Measurements from ENCODE around the gene TRMT2A. TPM values are rescaled to one million over a fixed set of nuclear protein-coding genes. Genes with fewer than 3 reads are reported as not detected.

TRMT2A gene
- total and polyA plus RNA-seq, 2 donors from 2014 or later: 37.3 to 50.0 TPM

DNA sequence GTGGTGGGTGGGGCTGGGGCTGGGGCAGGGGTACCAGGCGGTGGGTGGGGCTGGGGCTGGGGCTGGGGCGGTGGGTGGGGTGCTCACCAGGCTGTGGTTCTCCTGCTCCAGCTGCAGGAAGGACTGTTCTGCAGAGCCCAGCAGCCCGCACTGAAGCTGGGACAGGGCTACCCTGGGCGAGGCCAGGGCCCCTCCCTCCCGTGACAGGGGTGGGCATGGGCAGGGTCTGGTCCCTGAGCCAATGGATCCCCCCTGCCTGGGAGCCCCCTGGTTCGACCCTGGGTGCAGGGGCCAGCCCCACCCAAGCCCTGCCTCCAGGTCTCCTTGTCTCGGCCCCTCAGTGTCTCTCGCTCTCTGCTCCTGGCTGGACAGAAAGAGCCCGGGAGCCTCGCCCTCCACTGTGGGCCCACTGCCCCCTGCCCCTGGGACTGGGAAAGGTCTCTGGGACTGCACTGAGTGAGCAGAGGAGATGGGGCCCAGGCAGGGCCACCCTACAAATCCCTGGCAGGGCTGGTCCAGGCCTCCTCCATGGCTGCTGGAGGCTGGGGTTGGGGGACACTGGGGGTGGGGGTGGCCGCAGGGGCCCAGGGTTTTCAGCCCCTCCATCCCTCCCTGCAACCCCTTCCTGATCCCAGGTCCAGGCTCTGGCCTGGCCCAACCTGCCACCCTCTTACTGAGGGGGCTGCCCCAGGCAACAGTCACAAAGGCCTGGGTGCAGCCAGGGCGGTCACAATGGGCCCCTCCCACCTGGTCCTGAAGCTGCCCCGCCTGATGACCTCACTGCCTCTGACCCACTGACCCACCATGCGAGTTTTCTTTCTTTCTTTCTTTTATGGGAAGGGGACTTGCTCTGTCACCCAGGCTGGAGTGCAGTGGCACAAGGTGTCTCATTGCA is 33.6 kb upstream of the TRMT2A start, which contains the start of gene CCDC188:
TSS of gene CCDC188 (minus strand) at position 675 of the 895 bp plus-strand sequence. CDS start at position 606, 69 bp downstream.
- no peaks in the 10 kb centered on the region for H3K36me3 ChIP-seq (ENCODE audit: control insufficient read depth in 2 of 3, insufficient read depth in 3 of 3, low read length in 3 of 3)
- DNase-seq (no peak), FAIRE-seq (no peak)
- no peaks in the 10 kb centered on the region for H3K27me3 ChIP-seq (ENCODE audit: control insufficient read depth, insufficient read depth, low read length)
- H3K4me3 ChIP-seq (ENCODE audit: low read length in 3 of 3): no peak within 1 kb of the TSS
- no peak within 1 kb of the TSS for H3K27ac ChIP-seq (ENCODE audit: low read depth in 2 of 2, low read length in 2 of 2)
- TF ChIP-seq, protein P1, sequence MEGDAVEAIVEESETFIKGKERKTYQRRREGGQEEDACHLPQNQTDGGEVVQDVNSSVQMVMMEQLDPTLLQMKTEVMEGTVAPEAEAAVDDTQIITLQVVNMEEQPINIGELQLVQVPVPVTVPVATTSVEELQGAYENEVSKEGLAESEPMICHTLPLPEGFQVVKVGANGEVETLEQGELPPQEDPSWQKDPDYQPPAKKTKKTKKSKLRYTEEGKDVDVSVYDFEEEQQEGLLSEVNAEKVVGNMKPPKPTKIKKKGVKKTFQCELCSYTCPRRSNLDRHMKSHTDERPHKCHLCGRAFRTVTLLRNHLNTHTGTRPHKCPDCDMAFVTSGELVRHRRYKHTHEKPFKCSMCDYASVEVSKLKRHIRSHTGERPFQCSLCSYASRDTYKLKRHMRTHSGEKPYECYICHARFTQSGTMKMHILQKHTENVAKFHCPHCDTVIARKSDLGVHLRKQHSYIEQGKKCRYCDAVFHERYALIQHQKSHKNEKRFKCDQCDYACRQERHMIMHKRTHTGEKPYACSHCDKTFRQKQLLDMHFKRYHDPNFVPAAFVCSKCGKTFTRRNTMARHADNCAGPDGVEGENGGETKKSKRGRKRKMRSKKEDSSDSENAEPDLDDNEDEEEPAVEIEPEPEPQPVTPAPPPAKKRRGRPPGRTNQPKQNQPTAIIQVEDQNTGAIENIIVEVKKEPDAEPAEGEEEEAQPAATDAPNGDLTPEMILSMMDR (IDR thresholded peaks at IDR 0.05; ENCODE audit: borderline replicate concordance, extremely low read depth, insufficient read depth): no peak
- no peaks in the 10 kb centered on the region for H3K9me3 ChIP-seq (ENCODE audit: control insufficient read depth in 2 of 3, insufficient read depth in 1 of 3, low read length in 3 of 3)
- intact Hi-C loops (cut with DNase I): loop anchor here (10.0 kb wide), 1 partner anchor 144 kb away; no protein-coding TSS in a partner anchor
- no peak within 1 kb of the TSS for H3K9ac ChIP-seq (ENCODE audit: low read length in 3 of 3)
- no peaks in the 10 kb centered on the region for H3K4me1 ChIP-seq (ENCODE audit: control insufficient read depth in 2 of 3, insufficient read depth in 2 of 3, low read depth in 1 of 3, low read length in 3 of 3)

DNA sequence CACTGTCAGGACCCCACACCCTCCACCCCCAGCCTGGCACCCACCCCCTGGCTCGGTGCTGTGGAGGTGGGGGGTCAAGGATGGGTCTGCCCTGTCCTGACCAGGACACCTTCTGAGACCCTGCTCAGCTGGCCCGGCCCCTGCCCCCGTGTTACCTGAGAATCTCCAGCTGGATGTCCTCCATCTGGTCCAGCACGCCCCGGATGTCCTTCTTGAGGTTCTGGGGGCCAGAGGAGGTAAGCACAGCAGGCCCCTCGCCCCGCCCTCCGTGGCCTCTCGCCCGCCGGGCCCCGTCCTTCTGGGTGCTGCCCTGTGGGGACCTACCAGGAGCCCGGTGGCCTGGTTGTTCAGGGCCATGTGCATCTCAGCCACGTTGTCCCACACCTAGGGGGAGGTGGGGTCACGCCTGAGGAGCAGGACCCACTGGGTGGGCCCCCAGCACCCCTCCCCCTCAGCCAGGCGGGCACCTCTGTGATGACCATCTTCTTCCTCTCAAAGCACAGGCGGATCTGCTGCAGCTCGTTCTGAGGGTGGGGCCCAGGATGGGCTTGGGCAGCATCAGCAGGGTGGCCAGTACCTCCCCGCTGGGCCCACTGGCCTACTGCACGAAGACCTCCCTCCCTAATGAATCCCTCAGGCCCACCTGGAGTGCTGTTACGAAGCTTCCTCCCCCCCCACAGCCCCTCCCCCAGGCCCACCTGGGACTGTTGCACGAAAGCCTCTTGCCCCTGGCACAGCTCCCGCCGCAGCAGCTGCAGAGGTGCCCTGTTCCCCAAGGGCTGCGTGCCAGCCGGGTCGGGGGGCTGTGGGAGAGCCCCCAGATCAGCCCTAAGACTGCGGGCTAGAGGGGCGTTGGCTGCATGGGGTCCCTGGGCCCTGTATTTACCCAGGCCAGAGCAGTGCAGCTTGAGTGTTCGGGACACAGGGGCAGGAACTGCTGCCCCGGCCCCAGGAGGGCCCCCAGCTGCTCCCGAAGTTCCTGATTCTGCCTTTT is 32.5 kb upstream of the TRMT2A start:
- no peak overlapping the region for H3K9ac ChIP-seq (ENCODE audit: low read length in 3 of 3)
- DNase-seq (no peak), FAIRE-seq (no peak)
- no peaks in the 10 kb centered on the region for H3K4me1 ChIP-seq (ENCODE audit: control insufficient read depth in 2 of 3, insufficient read depth in 2 of 3, low read depth in 1 of 3, low read length in 3 of 3)
- H3K27ac ChIP-seq (ENCODE audit: low read depth in 2 of 2, low read length in 2 of 2): no peak overlapping the region
- H3K4me3 ChIP-seq (ENCODE audit: low read length in 3 of 3): no peak overlapping the region
- H3K36me3 ChIP-seq (ENCODE audit: control insufficient read depth in 2 of 3, insufficient read depth in 3 of 3, low read length in 3 of 3): no peaks in the 10 kb centered on the region
- TF ChIP-seq, protein P1 (IDR thresholded peaks at IDR 0.05; ENCODE audit: borderline replicate concordance, extremely low read depth, insufficient read depth): no peak
- no peaks in the 10 kb centered on the region for H3K27me3 ChIP-seq (ENCODE audit: control insufficient read depth, insufficient read depth, low read length)
- no peaks in the 10 kb centered on the region for H3K9me3 ChIP-seq (ENCODE audit: control insufficient read depth in 2 of 3, insufficient read depth in 1 of 3, low read length in 3 of 3)
- intact Hi-C loops (cut with DNase I): loop anchor here (10.0 kb wide), 1 partner anchor 145 kb away; no protein-coding TSS in a partner anchor

DNA sequence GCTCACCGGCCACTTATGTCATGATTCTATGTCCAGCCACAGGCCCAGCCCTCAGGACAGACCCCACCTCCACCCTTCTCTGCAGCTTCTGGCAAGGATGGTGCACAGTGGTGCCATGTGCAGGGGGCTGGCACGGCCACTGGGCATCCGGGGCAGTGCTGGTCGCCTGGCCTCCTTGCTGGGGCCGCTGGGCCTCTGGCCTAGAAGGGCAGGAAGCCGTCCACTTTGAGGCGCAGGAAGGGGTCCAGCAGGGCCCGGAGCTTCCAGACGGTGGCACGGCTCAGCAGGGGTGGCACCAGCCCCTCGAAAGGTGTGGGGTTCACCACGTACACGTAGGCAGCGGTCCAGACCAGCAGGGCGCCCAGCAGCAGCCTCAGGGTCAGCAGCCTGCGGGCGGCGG is 31.4 kb upstream of the TRMT2A start:
- Histone ChIP-seq H3K27me3 (ENCODE audit: control insufficient read depth, insufficient read depth, low read length) (no peaks in the 10 kb centered on the region), H3K27ac (ENCODE audit: low read depth in 2 of 2, low read length in 2 of 2) (no peak overlapping the region), H3K9ac (ENCODE audit: low read length in 3 of 3) (no peak overlapping the region), H3K4me3 (ENCODE audit: low read length in 3 of 3) (no peak overlapping the region), H3K4me1 (ENCODE audit: control insufficient read depth in 2 of 3, insufficient read depth in 2 of 3, low read depth in 1 of 3, low read length in 3 of 3) (no peaks in the 10 kb centered on the region), H3K36me3 (ENCODE audit: control insufficient read depth in 2 of 3, insufficient read depth in 3 of 3, low read length in 3 of 3) (no peaks in the 10 kb centered on the region), H3K9me3 (ENCODE audit: control insufficient read depth in 2 of 3, insufficient read depth in 1 of 3, low read length in 3 of 3) (no peaks in the 10 kb centered on the region)
- intact Hi-C loops (cut with DNase I): no loop called here
- TF ChIP-seq, protein P1 (IDR thresholded peaks at IDR 0.05; ENCODE audit: borderline replicate concordance, extremely low read depth, insufficient read depth): no peak
- DNase-seq (no peak), FAIRE-seq (no peak)

Data from kidney (tissue), 14 donors.